Thyroid gland (tissue), 4 donors: ENCODE data around the gene SLC35F3.

Experiments
- POLR2A ChIP-seq, 2 donors: fragments of 450-650 bp; IDR thresholded peaks; one replicate each; pipeline ENCODE4 v1.6.1; 2017; ENCODE audit warnings: antibody characterized with exemption in 2 of 2, mild to moderate bottlenecking in 2 of 2, moderate library complexity in 1 of 2
- TF ChIP-seq, protein P1 (sequence below), 6 experiments: fragments of 200-600 bp in 3 of 6; fragments of 450-650 bp in 3 of 6; sonication (generic) in 3 of 6; IDR thresholded peaks; one replicate each; pipeline ENCODE4 v1.5.1; 2016 to 2019; ENCODE audit warnings: antibody characterized with exemption in 6 of 6, mild to moderate bottlenecking in 2 of 6, inconsistent platforms in 1 of 6, moderate library complexity in 1 of 6

DNA sequence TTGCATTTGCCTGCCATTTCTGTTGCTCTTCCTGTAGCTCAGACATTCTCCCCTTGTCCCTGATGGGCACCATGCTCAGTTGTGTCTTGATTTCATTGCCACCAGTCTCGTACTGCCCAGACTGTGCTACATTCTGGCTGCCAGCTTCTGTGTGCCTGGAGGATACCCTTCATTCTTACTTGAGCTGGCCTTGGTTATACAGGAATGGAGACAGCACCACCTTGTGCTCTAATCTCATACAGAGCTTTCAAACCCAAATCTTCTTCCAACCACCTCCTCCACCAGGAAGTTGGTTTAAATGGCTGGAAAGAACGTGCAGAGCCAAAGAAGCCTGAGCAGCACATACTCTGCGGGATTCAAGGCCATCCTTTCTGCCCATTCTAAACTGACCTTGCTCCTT is 165.3 kb downstream of the SLC35F3 start:
- TF ChIP-seq, protein P1, sequence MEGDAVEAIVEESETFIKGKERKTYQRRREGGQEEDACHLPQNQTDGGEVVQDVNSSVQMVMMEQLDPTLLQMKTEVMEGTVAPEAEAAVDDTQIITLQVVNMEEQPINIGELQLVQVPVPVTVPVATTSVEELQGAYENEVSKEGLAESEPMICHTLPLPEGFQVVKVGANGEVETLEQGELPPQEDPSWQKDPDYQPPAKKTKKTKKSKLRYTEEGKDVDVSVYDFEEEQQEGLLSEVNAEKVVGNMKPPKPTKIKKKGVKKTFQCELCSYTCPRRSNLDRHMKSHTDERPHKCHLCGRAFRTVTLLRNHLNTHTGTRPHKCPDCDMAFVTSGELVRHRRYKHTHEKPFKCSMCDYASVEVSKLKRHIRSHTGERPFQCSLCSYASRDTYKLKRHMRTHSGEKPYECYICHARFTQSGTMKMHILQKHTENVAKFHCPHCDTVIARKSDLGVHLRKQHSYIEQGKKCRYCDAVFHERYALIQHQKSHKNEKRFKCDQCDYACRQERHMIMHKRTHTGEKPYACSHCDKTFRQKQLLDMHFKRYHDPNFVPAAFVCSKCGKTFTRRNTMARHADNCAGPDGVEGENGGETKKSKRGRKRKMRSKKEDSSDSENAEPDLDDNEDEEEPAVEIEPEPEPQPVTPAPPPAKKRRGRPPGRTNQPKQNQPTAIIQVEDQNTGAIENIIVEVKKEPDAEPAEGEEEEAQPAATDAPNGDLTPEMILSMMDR (IDR thresholded peaks at IDR 0.05): no peak
- no peak for TF ChIP-seq POLR2A (IDR thresholded peaks at IDR 0.05)
